Coronary artery (tissue), 2 donors: ENCODE data around the gene LYSET.
"Not testable (repeated sequence)": the region's sequence is repeated elsewhere in the genome, so short reads cannot be mapped to it uniquely, and the experiment has no call there.

Experiments used
- DNase-seq: peaks from one replicate; pipeline ENCODE4 v3.0.0-alpha.2; 2017; ENCODE audit warnings: low spot score
- H3K27ac ChIP-seq, 2 donors: fragments of 200-600 bp; sonication (generic); one replicate each; pipeline ENCODE4 v1.5.1; 2016 to 2019
- H3K4me3 ChIP-seq: fragments of 200-600 bp; sonication (generic); 2 replicates; pipeline ENCODE4 v1.5.1; 2016; ENCODE audit warnings: mild to moderate bottlenecking, moderate library complexity
- TF ChIP-seq, protein P1 (sequence below): fragments of 200-600 bp; sonication (generic); IDR thresholded peaks from one replicate; pipeline ENCODE4 v1.5.1; 2019; ENCODE audit warnings: antibody characterized with exemption

The LYSET gene

DNA sequence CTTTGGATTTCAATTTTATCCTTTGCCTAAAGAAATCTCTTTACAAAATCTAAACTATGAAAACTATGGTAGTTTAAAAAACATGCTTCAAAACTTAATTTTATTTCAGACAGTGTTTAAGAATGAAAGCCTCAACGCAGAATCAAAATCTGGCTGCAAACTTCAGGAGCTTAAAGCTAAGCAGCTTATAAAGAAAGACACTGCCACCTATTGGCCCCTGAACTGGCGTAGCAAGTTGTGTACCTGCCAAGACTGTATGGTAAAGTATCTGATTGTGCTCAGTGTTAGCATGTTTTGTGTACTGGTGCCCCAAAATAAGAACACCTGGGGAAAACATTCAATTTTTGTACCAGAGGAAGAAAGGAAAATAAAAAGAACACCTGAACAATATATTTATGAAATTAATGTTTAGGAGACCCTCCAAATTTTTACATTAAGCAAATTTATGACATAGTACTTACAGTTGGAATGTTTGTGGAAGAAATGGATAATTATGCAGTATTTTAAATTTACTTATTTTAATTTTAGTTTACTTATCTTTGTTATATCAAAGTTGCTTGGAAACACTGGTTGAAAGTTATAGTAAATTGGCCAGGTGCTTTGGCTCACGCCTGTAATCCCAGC lies 34.1 kb downstream of the LYSET start:
- DNase-seq, result no peak
- H3K4me3 ChIP-seq, result no peak overlapping the region
- H3K27ac ChIP-seq, result no peak overlapping the region
- TF ChIP-seq, protein P1, sequence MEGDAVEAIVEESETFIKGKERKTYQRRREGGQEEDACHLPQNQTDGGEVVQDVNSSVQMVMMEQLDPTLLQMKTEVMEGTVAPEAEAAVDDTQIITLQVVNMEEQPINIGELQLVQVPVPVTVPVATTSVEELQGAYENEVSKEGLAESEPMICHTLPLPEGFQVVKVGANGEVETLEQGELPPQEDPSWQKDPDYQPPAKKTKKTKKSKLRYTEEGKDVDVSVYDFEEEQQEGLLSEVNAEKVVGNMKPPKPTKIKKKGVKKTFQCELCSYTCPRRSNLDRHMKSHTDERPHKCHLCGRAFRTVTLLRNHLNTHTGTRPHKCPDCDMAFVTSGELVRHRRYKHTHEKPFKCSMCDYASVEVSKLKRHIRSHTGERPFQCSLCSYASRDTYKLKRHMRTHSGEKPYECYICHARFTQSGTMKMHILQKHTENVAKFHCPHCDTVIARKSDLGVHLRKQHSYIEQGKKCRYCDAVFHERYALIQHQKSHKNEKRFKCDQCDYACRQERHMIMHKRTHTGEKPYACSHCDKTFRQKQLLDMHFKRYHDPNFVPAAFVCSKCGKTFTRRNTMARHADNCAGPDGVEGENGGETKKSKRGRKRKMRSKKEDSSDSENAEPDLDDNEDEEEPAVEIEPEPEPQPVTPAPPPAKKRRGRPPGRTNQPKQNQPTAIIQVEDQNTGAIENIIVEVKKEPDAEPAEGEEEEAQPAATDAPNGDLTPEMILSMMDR, result no peak

DNA sequence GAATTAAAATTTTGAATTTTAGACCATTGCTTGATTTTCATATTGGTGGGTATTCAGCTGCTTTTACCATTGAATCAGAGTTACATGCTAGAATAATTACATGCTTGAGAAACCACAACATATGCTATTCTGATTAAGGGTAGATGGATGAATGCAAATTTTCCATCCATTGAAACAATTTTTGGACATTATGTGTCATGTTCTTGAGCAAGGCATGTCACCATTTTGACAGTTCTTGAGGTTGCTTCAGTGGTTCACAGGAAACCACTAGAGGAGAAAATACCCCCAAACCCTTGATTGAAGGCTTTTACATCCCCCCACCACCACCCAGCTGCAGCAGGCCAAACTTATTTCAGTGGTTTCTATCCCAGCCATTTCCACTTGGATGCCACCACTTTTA lies 35.4 kb downstream of the LYSET start:
- no peak for DNase-seq
- TF ChIP-seq, protein P1, result no peak
- no peak overlapping the region for H3K4me3 ChIP-seq
- no peak overlapping the region for H3K27ac ChIP-seq

DNA sequence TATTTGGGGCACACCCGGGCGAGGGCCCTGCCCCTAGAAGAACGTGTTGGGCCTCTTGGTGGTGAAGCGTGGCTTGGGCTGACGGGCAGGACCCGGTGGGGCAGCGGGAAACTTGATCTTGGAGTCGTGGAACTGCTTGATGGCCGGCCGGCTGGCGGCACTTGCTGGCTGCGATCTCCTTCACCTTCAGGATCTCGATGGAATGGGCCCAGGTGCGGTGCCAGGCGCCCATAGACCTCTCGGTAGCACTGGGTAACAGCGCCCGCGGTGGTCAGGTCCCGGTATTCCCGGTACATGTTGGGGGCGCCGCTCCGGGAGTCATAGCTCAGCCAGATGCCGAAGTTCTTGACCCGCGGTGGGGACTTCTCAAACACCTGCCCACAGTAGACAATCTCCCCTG lies 38.4 kb downstream of the LYSET start:
- TF ChIP-seq, protein P1, result no peak
- no peak for DNase-seq
- Histone ChIP-seq H3K27ac (no peak overlapping the region), H3K4me3 (no peak overlapping the region)

DNA sequence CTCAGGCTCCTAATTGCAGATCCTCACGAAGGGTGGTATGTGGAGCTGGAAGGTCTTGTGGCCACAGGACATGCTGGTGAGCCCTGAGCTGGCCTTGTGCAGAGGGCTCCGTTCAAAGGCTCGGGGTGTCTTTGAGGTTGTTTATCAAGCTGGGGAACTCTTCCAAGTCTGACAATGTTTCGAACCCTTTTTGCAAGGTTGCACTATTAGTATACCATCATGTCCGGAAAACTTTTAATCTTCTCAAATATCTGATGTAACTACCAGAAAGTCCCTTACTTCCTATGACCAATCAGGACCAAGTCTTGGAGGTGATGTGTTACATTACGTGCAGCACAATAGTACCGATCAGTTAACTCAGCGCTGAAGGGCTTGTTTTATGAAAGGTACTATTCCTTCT lies 43.4 kb downstream of the LYSET start:
- DNase-seq, result no peak
- no peak overlapping the region for H3K4me3 ChIP-seq
- TF ChIP-seq, protein P1, result no peak
- no peak overlapping the region for H3K27ac ChIP-seq

DNA sequence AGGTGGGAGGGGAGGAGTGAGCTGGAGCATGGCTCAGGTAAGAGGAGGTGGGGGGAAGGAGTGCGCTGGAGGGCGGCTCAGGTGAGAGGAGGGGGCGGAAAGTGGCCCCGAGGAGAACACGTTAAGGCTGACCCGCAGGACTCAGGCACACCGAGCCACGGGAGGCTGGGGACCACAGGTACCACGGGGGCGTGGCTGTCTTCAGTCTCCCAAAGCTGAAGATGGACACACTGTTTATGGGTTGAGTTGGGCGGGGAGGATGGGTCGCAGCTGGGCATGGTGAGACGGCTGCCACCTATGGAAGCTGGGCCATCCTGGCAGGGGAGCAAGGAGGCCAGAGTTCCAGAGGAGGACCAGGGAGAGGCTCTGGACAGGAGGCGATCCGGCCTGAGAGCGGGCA lies 45.4 kb downstream of the LYSET start:
- TF ChIP-seq, protein P1, result no peak
- H3K4me3 ChIP-seq, result peak overlapping the region; percentile 70
- no peak for DNase-seq
- H3K27ac ChIP-seq, result no peak overlapping the region

DNA sequence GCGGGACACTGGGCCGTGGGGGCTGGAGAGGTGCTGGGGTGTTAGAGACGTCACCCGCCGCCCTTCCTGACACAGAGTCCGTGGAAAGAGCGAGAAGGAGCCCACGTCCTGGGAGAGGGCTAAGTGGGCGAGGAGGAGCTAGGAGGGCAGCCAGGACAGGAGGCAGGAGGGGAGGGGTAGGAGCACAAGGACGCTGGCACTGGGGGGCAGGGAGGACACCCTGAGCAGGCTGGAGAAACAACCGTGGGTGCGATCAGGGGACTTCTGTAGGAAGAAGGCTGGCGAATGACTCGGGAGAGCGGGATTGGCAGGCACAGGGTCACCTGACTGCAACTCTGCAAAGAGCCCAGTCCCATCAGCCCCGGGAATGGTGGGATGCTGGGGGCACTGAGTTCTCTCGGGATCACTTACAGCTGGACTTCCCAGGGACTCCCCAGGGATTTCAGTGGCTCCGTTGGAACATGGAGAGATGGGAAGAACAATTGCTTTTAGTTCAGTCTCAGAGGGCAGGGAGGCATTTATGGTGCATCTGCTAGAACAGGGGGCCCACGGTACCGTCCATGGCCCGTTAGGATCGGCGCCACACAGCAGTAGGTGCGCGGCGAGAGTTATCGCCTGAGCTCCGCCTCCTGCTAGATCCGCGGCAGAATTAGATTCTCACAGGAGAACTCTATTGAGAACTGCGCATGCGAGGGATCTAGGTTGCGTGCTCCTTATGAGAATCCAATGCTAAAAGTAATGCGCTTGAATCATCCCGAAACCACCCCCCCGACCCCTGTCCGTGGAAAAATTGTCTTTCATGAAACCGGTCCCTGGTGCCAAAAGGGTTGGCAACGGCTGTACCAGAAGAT lies 46.2 kb downstream of the LYSET start:
- Histone ChIP-seq H3K27ac (no peak overlapping the region), H3K4me3 (peak overlapping the region; percentile 70)
- TF ChIP-seq, protein P1, result no peak
- DNase-seq, result no peak

DNA sequence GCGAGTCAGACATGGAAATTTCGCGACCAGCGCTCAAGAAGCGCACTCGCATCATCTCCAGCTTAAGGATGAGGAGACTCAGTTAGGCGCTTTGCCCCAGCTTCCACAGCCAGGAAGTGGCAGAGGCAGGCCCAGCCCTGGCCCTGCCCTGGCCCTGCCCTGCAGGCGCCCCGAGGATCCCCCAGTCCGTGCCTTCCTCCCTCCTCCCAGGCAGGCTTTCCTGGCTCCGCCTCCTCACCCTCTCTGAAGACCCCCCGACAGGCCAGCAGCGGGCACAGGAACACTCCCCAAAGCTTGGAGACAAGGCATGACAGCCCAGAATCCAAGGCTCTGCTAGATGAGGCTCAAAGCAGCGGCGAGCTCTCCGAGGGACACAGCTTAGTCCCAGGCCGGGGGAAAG lies 47.0 kb downstream of the LYSET start:
- DNase-seq, result no peak
- TF ChIP-seq, protein P1, result no peak
- Histone ChIP-seq H3K27ac (no peak overlapping the region), H3K4me3 (peak overlapping the region; percentile 70)

DNA sequence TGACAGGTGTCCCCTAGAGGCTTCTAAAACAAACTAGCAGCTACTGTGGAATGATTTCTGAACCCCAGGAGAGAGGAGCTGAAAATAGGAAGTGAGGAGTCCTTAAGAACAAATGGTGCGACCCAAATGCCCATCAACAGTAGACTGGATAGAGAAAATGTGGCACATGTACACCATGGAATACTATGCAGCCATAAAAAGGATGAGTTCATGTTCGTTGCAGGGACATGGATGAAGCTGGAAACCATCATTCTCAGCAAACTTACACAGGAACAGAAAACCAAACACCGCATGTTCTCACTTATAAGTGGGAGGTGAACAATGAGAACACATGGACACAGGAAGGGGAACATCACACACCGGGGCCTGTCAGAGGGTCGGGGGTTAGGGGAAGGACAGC lies 48.0 kb downstream of the LYSET start:
- H3K27ac ChIP-seq, DNase-seq, H3K4me3 ChIP-seq: not testable (repeated sequence)
